Adrenal gland (tissue), 12 donors: ENCODE measurements around the gene HYI. TPM values are rescaled to one million over a fixed set of nuclear protein-coding genes. Genes with fewer than 3 reads are reported as not detected.

Source experiments
- DNase-seq, 7 donors: peaks; one replicate each; pipeline ENCODE4 v3.0.0-alpha.2; 2019 to 2020
- H3K27ac ChIP-seq, 5 donors: fragments of 200-600 bp; sonication (generic) in 4 of 5; 1 replicate in 3 of 5; 2 replicates in 2 of 5; pipeline versions ENCODE4 v1.5.1 to v1.8.0; 2016 to 2020; ENCODE audit warnings: mild to moderate bottlenecking in 1 of 5
- H3K27me3 ChIP-seq: fragments of 200-600 bp; 2 replicates; pipeline ENCODE4 v1.8.0; 2021
- H3K36me3 ChIP-seq, 2 donors: fragments of 200-600 bp; replicated peaks in 1 of 2; 1 replicate in 1 of 2; 2 replicates in 1 of 2; pipeline versions ENCODE4 v1.5.1 to v1.8.0; 2018 to 2022
- H3K4me1 ChIP-seq, 2 donors: fragments of 200-600 bp; replicated peaks in 1 of 2; 1 replicate in 1 of 2; 2 replicates in 1 of 2; pipeline versions ENCODE4 v1.5.1 to v1.8.0; 2018 to 2021
- H3K4me3 ChIP-seq, 4 donors: fragments of 200-600 bp; sonication (generic) in 3 of 4; one replicate each; pipeline ENCODE4 v1.5.1; 2016 to 2018
- H3K9me3 ChIP-seq, 3 donors: fragments of 200-600 bp; sonication (generic) in 1 of 3; replicated peaks in 1 of 3; 1 replicate in 2 of 3; 2 replicates in 1 of 3; pipeline versions ENCODE4 v1.5.1 to v1.8.0; 2016 to 2021
- CTCF ChIP-seq, 6 experiments: fragments of 450-650 bp in 4 of 6; fragments of 200-600 bp in 2 of 6; sonication (generic) in 1 of 6; IDR thresholded peaks; 1 replicate in 5 of 6; 2 replicates in 1 of 6; pipeline versions ENCODE4 v1.5.1 to v1.8.0; 2016 to 2021; ENCODE audit warnings: antibody characterized with exemption in 6 of 6, mild to moderate bottlenecking in 2 of 6, moderate library complexity in 1 of 6
- POLR2A ChIP-seq, 2 donors: fragments of 450-650 bp; IDR thresholded peaks; one replicate each; pipeline ENCODE4 v1.6.1; 2017; ENCODE audit warnings: antibody characterized with exemption in 2 of 2, mild to moderate bottlenecking in 2 of 2, moderate library complexity in 1 of 2
- WGBS, 4 donors: extraction: QIAGEN DNeasy Blood & Tissue Kit in 2 of 4; methylation state at CpG; one replicate each; pipeline versions ENCODE4 v1.1.5 to v1.1.7; 2013 to 2017; 5-methylcytosine and 5-hydroxymethylcytosine counted together
- intact Hi-C, 2 donors: fragments of 100-400 bp; cut with DNase I; formaldehyde crosslinking; loops; one replicate each; pipeline versions ENCODE4 v1.14.1 to v1.15.0; 2022 to 2023
- polyA plus RNA-seq, 3 donors: library from polyadenylated mRNA; stranded (reverse); fragments of 200-250 nt in 2 of 3; fragments of 350-450 nt in 1 of 3; fragmentation: Illumina TruSeq in 1 of 3; extraction: RNeasy Lipid Tissue Mini Kit (QIAGEN cat#74804) in 1 of 3; gene quantifications; one replicate each; pipeline ENCODE4 v1.2.3, GENCODE V29; 2013 to 2014
- total RNA-seq, 9 donors: library from RNA; depleted of rRNA in 4 of 9; stranded (reverse); fragments of >200 nt in 4 of 9; fragments of 120-200 nt in 1 of 9; fragmentation: NEBNext Ultra II Directional in 1 of 9; extraction: Animal tissue kit (Norgen Biotek cat#: 25700) in 1 of 9; gene quantifications; one replicate each; pipeline versions ENCODE4 v1.1.0 to v1.2.4, GENCODE V29; 2013 to 2023
- donor health status: healthy with polysubstance abuse.
- donor health status: Bipolar disorder and iron deficiency.
- donor health status: DM: yes; HTN: yes; CAD: no.
- donor health status: DM: no; HTN: no; CAD: no.
- donor health status: DM: no; HTN: no; CAD: no.
- donor health status: DM: yes; HTN: yes; CAD: no.

Gene HYI
- total and polyA plus RNA-seq, 12 donors: 24.7 to 209 (median 51.9) TPM

GRCh38 chr1:43438006-43438405, 15.7 kb downstream of the HYI start:
- Histone ChIP-seq H3K4me1 (no peaks in the 10 kb centered on the region), H3K4me3 (no peak overlapping the region), H3K9me3 (no peaks in the 10 kb centered on the region), H3K27me3 (no peaks in the 10 kb centered on the region), H3K36me3 (peaks cover 0 to 64% of the 10 kb centered on the region in 2 donors), H3K27ac (no peak overlapping the region)
- no peak for TF ChIP-seq CTCF (IDR thresholded peaks at IDR 0.05)
- intact Hi-C loops: no loop called here
- WGBS, 4 donors: 96 to 100% (median 96%) methylated on average over 1 to 3 of the region's 3 CpGs
- DNase-seq: peak in 4 of 7 donors; percentile 8 to 35 (median 13)

GRCh38 chr1:43437031-43437973, 16.4 kb downstream of the HYI start:
- intact Hi-C loops: no loop called here
- no peak for TF ChIP-seq CTCF (IDR thresholded peaks at IDR 0.05)
- TF ChIP-seq POLR2A (IDR thresholded peaks at IDR 0.05): no peak
- H3K27me3 ChIP-seq: no peaks in the 10 kb centered on the region
- no peak overlapping the region for H3K4me3 ChIP-seq
- H3K9me3 ChIP-seq: no peaks in the 10 kb centered on the region
- H3K36me3 ChIP-seq: peaks cover 0 to 64% of the 10 kb centered on the region in 2 donors
- WGBS, 4 donors: 91 to 93% (median 93%) methylated on average over 18 to 20 of the region's 20 CpGs
- peak in 4 of 7 donors; percentile 9 to 48 (median 16) for DNase-seq
- no peaks in the 10 kb centered on the region for H3K4me1 ChIP-seq
- H3K27ac ChIP-seq: no peak overlapping the region

- H3K27ac ChIP-seq: peak overlapping the region in 1 of 5 donors; percentile 64
- H3K9me3 ChIP-seq: no peaks in the 10 kb centered on the region
- H3K36me3 ChIP-seq: peaks cover 0 to 68% of the 10 kb centered on the region in 2 donors
- no peaks in the 10 kb centered on the region for H3K27me3 ChIP-seq
- no peak for TF ChIP-seq CTCF (IDR thresholded peaks at IDR 0.05)
- no peak for TF ChIP-seq POLR2A (IDR thresholded peaks at IDR 0.05)
- peak in 2 of 7 donors; percentile 3 to 13 for DNase-seq
- H3K4me1 ChIP-seq: no peaks in the 10 kb centered on the region
- no peak overlapping the region for H3K4me3 ChIP-seq
- intact Hi-C loops: no loop called here
- WGBS, 4 donors: 80 to 89% (median 85%) methylated on average over 3 of the region's 3 CpGs
These were observed 17.4 kb downstream of the HYI start for GRCh38 chr1:43436371-43436770.

- intact Hi-C loops: no loop called here
- Histone ChIP-seq H3K27ac (peak overlapping the region in 2 of 5 donors; percentile 44 to 64), H3K9me3 (no peaks in the 10 kb centered on the region), H3K27me3 (no peaks in the 10 kb centered on the region), H3K4me1 (no peaks in the 10 kb centered on the region), H3K4me3 (no peak overlapping the region), H3K36me3 (peaks cover 0 to 69% of the 10 kb centered on the region in 2 donors)
- DNase-seq: peak in 4 of 7 donors; percentile 30 to 43 (median 30)
- TF ChIP-seq POLR2A (IDR thresholded peaks at IDR 0.05): no peak
- TF ChIP-seq CTCF (IDR thresholded peaks at IDR 0.05): no peak
- WGBS, 4 donors: 72 to 77% (median 76%) methylated on average over 14 of the region's 14 CpGs
These were observed 18.3 kb downstream of the HYI start for GRCh38 chr1:43435146-43436145.
